Measurements from ENCODE around the gene HTT. TPM values are rescaled to one million over a fixed set of nuclear protein-coding genes. Genes with fewer than 3 reads are reported as not detected.
A peak's percentile ranks its signal among the peaks of the same experiment; 100 is the strongest.

HTT gene
- total and polyA plus RNA-seq, 12 donors: 16.1 to 77.1 (median 47.1) TPM

- intact Hi-C loops (cut with DNase I): no loop called here
- DNase-seq: no peak
- 84 to 90% (median 88%) methylated on average over 15 to 18 of the region's 18 CpGs for WGBS, 4 donors
- Histone ChIP-seq H3K4me1 (replicated peaks in 1 of 2) (no peaks in the 10 kb centered on the region), H3K4me3 (no peak overlapping the region), H3K9me3 (replicated peaks in 1 of 3) (no peaks in the 10 kb centered on the region), H3K27ac (no peak overlapping the region), H3K27me3 (no peaks in the 10 kb centered on the region), H3K36me3 (replicated peaks in 1 of 2) (peaks cover 0 to 68% of the 10 kb centered on the region in 2 donors)
- TF ChIP-seq CTCF (IDR thresholded peaks at IDR 0.05) (no peak), POLR2A (IDR thresholded peaks at IDR 0.05) (no peak)
Observed at GRCh38 chr4:3238721-3239120, 164.2 kb downstream of the HTT start.

- intact Hi-C loops (cut with DNase I): no loop called here
- Histone ChIP-seq H3K27ac (no peak overlapping the region), H3K9me3 (replicated peaks in 1 of 3) (no peaks in the 10 kb centered on the region), H3K4me3 (no peak overlapping the region), H3K27me3 (no peaks in the 10 kb centered on the region), H3K4me1 (replicated peaks in 1 of 2) (no peaks in the 10 kb centered on the region), H3K36me3 (replicated peaks in 1 of 2) (peaks cover 0 to 65% of the 10 kb centered on the region in 2 donors)
- TF ChIP-seq POLR2A (IDR thresholded peaks at IDR 0.05) (no peak), CTCF (IDR thresholded peaks at IDR 0.05) (no peak)
- DNase-seq: no peak
- WGBS, 4 donors: 93 to 100% (median 96%) methylated on average over 6 to 11 of the region's 11 CpGs
Observed at GRCh38 chr4:3239303-3239702, 164.8 kb downstream of the HTT start.

GRCh38 chr4:3239998-3240920, 165.8 kb downstream of the HTT start:
- Histone ChIP-seq H3K4me3 (no peak overlapping the region), H3K36me3 (replicated peaks in 1 of 2) (peaks cover 0 to 56% of the 10 kb centered on the region in 2 donors), H3K9me3 (replicated peaks in 1 of 3) (no peaks in the 10 kb centered on the region), H3K27ac (no peak overlapping the region), H3K4me1 (replicated peaks in 1 of 2) (no peaks in the 10 kb centered on the region), H3K27me3 (no peaks in the 10 kb centered on the region)
- DNase-seq: peak in 1 of 7 donors; percentile 77
- TF ChIP-seq POLR2A (IDR thresholded peaks at IDR 0.05) (no peak), CTCF (IDR thresholded peaks at IDR 0.05) (no peak)
- intact Hi-C loops (cut with DNase I): no loop called here
- 86 to 92% (median 88%) methylated on average over 20 to 29 of the region's 29 CpGs for WGBS, 4 donors

GRCh38 chr4:3240936-3241522, 166.5 kb downstream of the HTT start:
- peaks cover 0 to 48% of the 10 kb centered on the region in 2 donors for H3K36me3 ChIP-seq (replicated peaks in 1 of 2)
- H3K4me1 ChIP-seq (replicated peaks in 1 of 2): no peaks in the 10 kb centered on the region
- intact Hi-C loops (cut with DNase I): no loop called here
- no peaks in the 10 kb centered on the region for H3K9me3 ChIP-seq (replicated peaks in 1 of 3)
- 82 to 91% (median 86%) methylated on average over 7 to 13 of the region's 13 CpGs for WGBS, 4 donors
- H3K27me3 ChIP-seq: no peaks in the 10 kb centered on the region
- TF ChIP-seq CTCF (IDR thresholded peaks at IDR 0.05) (no peak), POLR2A (IDR thresholded peaks at IDR 0.05) (no peak)
- H3K27ac ChIP-seq: no peak overlapping the region
- no peak overlapping the region for H3K4me3 ChIP-seq
- no peak for DNase-seq

All from adrenal gland (tissue), 12 donors.